SK-N-SH (cell line): ENCODE results near the gene IPPK. TPM values are rescaled to one million over a fixed set of nuclear protein-coding genes. Genes with fewer than 3 reads are reported as not detected.

ENCODE experiments used
- CTCF ChIA-PET: fragments of 300-600, 350-600 bp; formaldehyde crosslinking; extraction: SDS; loops from one replicate; lab custom pipeline; 2021; lab: Yijun Ruan, JAX
- POLR2A ChIA-PET: fragments of 350-600 bp; sonication (Branson Sonifier 250); formaldehyde crosslinking; extraction: SDS; loops from one replicate; lab custom pipeline; 2020; ENCODE audit warnings: antibody characterized with exemption, inconsistent platforms; lab: Yijun Ruan, JAX
- DNase-seq: peaks from one replicate; pipeline ENCODE4 v3.0.0; 2012
- H2AFZ ChIP-seq: fragments of 200-600 bp; sonication (generic); 2 replicates; pipeline ENCODE4 v1.8.1; 2016; ENCODE audit warnings: antibody characterized with exemption, mild to moderate bottlenecking, low read depth
- H3F3A ChIP-seq: fragments of 200-600 bp; sonication (generic); replicated peaks from 2 replicates; pipeline ENCODE3; 2016; ENCODE audit warnings: antibody characterized with exemption, mild to moderate bottlenecking; ENCODE audit not compliant: insufficient read depth
- H3K27ac ChIP-seq, 2 experiments: fragments of 200-500 bp in 1 of 2; fragments of 200-600 bp in 1 of 2; sonication (Bioruptor generic) in 1 of 2; sonication (generic), shearing (Covaris generic) in 1 of 2; 2 replicates each; pipeline versions ENCODE4 v1.5.1 to v1.6.1; 2014 to 2016; ENCODE audit warnings: low read depth in 2 of 2, inconsistent platforms in 1 of 2, low read length in 1 of 2, mild to moderate bottlenecking in 1 of 2, mixed read lengths in 1 of 2
- H3K27me3 ChIP-seq: fragments of 200-600 bp; sonication (generic), shearing (Covaris generic); 2 replicates; pipeline ENCODE4 v1.6.1; 2016; ENCODE audit warnings: mixed run types; ENCODE audit not compliant: insufficient read depth
- H3K36me3 ChIP-seq, 2 experiments: fragments of 200-500 bp in 1 of 2; fragments of 200-600 bp in 1 of 2; sonication (Bioruptor generic) in 1 of 2; sonication (generic) in 1 of 2; replicated peaks in 1 of 2; 2 replicates each; pipeline versions ENCODE3 to v1.5.1; 2014 to 2016; ENCODE audit warnings: low read length in 1 of 2, mild to moderate bottlenecking in 1 of 2; ENCODE audit not compliant: insufficient read depth in 2 of 2, control insufficient read depth in 1 of 2
- H3K4me1 ChIP-seq, 2 experiments: fragments of 200-500 bp in 1 of 2; fragments of 200-600 bp in 1 of 2; sonication (Bioruptor generic) in 1 of 2; sonication (generic), shearing (Covaris generic) in 1 of 2; 2 replicates each; pipeline versions ENCODE4 v1.5.1 to v1.6.1; 2014 to 2016; ENCODE audit warnings: low read depth in 1 of 2, low read length in 1 of 2, mixed run types in 1 of 2; ENCODE audit not compliant: insufficient read depth in 2 of 2, control insufficient read depth in 1 of 2
- H3K4me2 ChIP-seq: fragments of 200-600 bp; sonication (generic), shearing (Covaris generic); 2 replicates; pipeline ENCODE4 v1.6.1; 2017; ENCODE audit warnings: mixed run types
- H3K4me3 ChIP-seq, 2 experiments: fragments of 200-500 bp in 1 of 2; fragments of 200-600 bp in 1 of 2; sonication (Bioruptor generic) in 1 of 2; sonication (generic), shearing (Covaris generic) in 1 of 2; 2 replicates each; pipeline versions ENCODE4 v1.5.1 to v1.8.1; 2014 to 2016; ENCODE audit warnings: low read depth in 2 of 2, inconsistent platforms in 1 of 2, low read length in 1 of 2, mild to moderate bottlenecking in 1 of 2, mixed read lengths in 1 of 2, moderate library complexity in 1 of 2
- H3K79me2 ChIP-seq: fragments of 200-600 bp; sonication (generic); 2 replicates; pipeline ENCODE4 v1.8.1; 2017; ENCODE audit warnings: mild to moderate bottlenecking; ENCODE audit not compliant: insufficient read depth
- H3K9ac ChIP-seq: fragments of 200-600 bp; sonication (generic); 2 replicates; pipeline ENCODE4 v1.6.1; 2017; ENCODE audit warnings: mixed run types
- H3K9me2 ChIP-seq: fragments of 200-600 bp; sonication (generic); 2 replicates; pipeline ENCODE4 v1.6.1; 2017; ENCODE audit warnings: mixed run types
- H3K9me3 ChIP-seq: fragments of 200-600 bp; sonication (generic); 2 replicates; pipeline ENCODE4 v1.6.1; 2017; ENCODE audit warnings: mixed run types, mild to moderate bottlenecking, moderate library complexity
- H4K20me1 ChIP-seq: fragments of 200-600 bp; sonication (generic); 2 replicates; pipeline ENCODE4 v1.6.1; 2017; ENCODE audit warnings: mild to moderate bottlenecking, mixed run types; ENCODE audit not compliant: insufficient read depth
- CHD2 ChIP-seq: fragments of 150-350 bp; IDR thresholded peaks from 2 replicates; pipeline ENCODE4 v1.6.1; 2018; ENCODE audit warnings: low read length; ENCODE audit not compliant: partially characterized antibody
- ELF1 ChIP-seq: IDR thresholded peaks from 2 replicates; pipeline ENCODE4 v1.4.0; 2012
- EP300 ChIP-seq, 2 experiments: IDR thresholded peaks; 2 replicates each; pipeline versions ENCODE4 v1.4.0 to v1.6.1; 2012; ENCODE audit warnings: borderline replicate concordance in 1 of 2, low read depth in 1 of 2, low read length in 1 of 2
- FOXM1 ChIP-seq: IDR thresholded peaks from 2 replicates; pipeline ENCODE4 v1.4.0; 2012; ENCODE audit warnings: low read depth, mild to moderate bottlenecking
- GATA2 ChIP-seq: sonication (generic); formaldehyde crosslinking; IDR thresholded peaks from 2 replicates; pipeline ENCODE4 v1.5.0; 2020; ENCODE audit warnings: mild to moderate bottlenecking, missing genetic modification reagents
- MEF2A ChIP-seq: IDR thresholded peaks from 2 replicates; pipeline ENCODE4 v1.4.0; 2012; ENCODE audit warnings: low read depth, borderline replicate concordance
- NFIC ChIP-seq: IDR thresholded peaks from 2 replicates; pipeline ENCODE4 v1.4.0; 2012; ENCODE audit warnings: borderline replicate concordance
- NRF1 ChIP-seq: IDR thresholded peaks from 2 replicates; pipeline ENCODE4 v1.6.1; 2012; ENCODE audit warnings: low read depth, mild to moderate bottlenecking, low read length
- POLR2AphosphoS5 ChIP-seq: IDR thresholded peaks from 2 replicates; pipeline ENCODE4 v1.6.1; 2012; ENCODE audit warnings: low read depth, low read length
- TEAD4 ChIP-seq: IDR thresholded peaks from 2 replicates; pipeline ENCODE4 v1.4.0; 2012; ENCODE audit warnings: mild to moderate bottlenecking, borderline replicate concordance; ENCODE audit not compliant: insufficient read depth
- WGBS: methylation state at CpG from one replicate; pipeline ENCODE4 v1.1.6; 2017; ENCODE audit warnings: low lambda C conversion rate; 5-methylcytosine and 5-hydroxymethylcytosine counted together
- polyA plus RNA-seq, 3 experiments: library from polyadenylated mRNA; depleted of rRNA; stranded (reverse); fragments of >200 nt; gene quantifications; 2 replicates each; pipeline ENCODE4 v1.2.3, GENCODE V29; 2012
- TF ChIP-seq, protein P1 (sequence below): fragments of 200-600 bp; sonication (generic); IDR thresholded peaks from 2 replicates; pipeline ENCODE4 v1.6.1; 2017; ENCODE audit warnings: antibody characterized with exemption, mild to moderate bottlenecking, moderate library complexity
- TF ChIP-seq, protein P2 (sequence below): fragments of 150-350 bp; IDR thresholded peaks from 2 replicates; pipeline ENCODE4 v1.6.1; 2017; ENCODE audit warnings: antibody characterized with exemption, low read length, low read depth, borderline replicate concordance
- TF ChIP-seq, protein P3 (sequence below): IDR thresholded peaks from 2 replicates; pipeline ENCODE4 v1.4.0; 2012; ENCODE audit warnings: low read depth
- TF ChIP-seq, protein P4 (sequence below): IDR thresholded peaks from 2 replicates; pipeline ENCODE4; 2012
- TF ChIP-seq, protein P5 (sequence below): IDR thresholded peaks from 2 replicates; pipeline ENCODE4 v1.4.0; 2012; ENCODE audit warnings: low read depth, borderline replicate concordance

IPPK gene
- polyA plus RNA-seq, 1 of the 3 experiments (the other 2 are of a cell fraction), result 16.5 TPM

DNA sequence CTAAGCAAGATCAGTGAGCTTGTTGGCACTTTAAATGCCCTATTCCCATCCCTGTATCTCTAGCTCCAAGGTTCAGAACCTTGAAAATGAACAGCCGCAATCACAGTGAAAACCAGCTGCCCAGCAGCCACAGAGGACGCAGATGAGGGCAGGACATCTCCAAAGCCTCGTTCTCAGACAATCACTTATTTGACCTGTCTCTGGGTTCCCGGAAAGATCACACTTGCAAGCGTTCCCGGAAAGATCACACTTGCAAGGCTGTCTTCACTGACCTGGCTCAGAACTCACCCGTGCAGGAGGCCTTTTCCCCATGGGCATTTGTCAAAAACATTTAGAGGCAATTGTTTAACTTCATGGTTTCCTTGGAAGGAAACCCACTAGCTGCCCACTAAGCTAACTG is 25.7 kb downstream of the IPPK start (continued):
- TF ChIP-seq, protein P1, sequence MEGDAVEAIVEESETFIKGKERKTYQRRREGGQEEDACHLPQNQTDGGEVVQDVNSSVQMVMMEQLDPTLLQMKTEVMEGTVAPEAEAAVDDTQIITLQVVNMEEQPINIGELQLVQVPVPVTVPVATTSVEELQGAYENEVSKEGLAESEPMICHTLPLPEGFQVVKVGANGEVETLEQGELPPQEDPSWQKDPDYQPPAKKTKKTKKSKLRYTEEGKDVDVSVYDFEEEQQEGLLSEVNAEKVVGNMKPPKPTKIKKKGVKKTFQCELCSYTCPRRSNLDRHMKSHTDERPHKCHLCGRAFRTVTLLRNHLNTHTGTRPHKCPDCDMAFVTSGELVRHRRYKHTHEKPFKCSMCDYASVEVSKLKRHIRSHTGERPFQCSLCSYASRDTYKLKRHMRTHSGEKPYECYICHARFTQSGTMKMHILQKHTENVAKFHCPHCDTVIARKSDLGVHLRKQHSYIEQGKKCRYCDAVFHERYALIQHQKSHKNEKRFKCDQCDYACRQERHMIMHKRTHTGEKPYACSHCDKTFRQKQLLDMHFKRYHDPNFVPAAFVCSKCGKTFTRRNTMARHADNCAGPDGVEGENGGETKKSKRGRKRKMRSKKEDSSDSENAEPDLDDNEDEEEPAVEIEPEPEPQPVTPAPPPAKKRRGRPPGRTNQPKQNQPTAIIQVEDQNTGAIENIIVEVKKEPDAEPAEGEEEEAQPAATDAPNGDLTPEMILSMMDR, result no peak
- no peak for TF ChIP-seq CHD2
- TF ChIP-seq, protein P2, sequence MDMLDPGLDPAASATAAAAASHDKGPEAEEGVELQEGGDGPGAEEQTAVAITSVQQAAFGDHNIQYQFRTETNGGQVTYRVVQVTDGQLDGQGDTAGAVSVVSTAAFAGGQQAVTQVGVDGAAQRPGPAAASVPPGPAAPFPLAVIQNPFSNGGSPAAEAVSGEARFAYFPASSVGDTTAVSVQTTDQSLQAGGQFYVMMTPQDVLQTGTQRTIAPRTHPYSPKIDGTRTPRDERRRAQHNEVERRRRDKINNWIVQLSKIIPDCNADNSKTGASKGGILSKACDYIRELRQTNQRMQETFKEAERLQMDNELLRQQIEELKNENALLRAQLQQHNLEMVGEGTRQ, result no peak
- no peak for TF ChIP-seq GATA2 (CRISPR knock-in tag)
- TF ChIP-seq ELF1, result no peak
- TF ChIP-seq, protein P3, sequence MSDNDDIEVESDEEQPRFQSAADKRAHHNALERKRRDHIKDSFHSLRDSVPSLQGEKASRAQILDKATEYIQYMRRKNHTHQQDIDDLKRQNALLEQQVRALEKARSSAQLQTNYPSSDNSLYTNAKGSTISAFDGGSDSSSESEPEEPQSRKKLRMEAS, result no peak
- no peak for TF ChIP-seq TEAD4
- TF ChIP-seq, protein P4, sequence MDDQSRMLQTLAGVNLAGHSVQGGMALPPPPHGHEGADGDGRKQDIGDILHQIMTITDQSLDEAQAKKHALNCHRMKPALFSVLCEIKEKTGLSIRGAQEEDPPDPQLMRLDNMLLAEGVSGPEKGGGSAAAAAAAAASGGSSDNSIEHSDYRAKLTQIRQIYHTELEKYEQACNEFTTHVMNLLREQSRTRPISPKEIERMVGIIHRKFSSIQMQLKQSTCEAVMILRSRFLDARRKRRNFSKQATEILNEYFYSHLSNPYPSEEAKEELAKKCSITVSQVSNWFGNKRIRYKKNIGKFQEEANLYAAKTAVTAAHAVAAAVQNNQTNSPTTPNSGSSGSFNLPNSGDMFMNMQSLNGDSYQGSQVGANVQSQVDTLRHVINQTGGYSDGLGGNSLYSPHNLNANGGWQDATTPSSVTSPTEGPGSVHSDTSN, result no peak
- no peak for TF ChIP-seq EP300 (IDR thresholded peaks at IDR 0.05; ENCODE audit: borderline replicate concordance in 1 of 2, low read depth in 1 of 2, low read length in 1 of 2)
- no peak for TF ChIP-seq NFIC

DNA sequence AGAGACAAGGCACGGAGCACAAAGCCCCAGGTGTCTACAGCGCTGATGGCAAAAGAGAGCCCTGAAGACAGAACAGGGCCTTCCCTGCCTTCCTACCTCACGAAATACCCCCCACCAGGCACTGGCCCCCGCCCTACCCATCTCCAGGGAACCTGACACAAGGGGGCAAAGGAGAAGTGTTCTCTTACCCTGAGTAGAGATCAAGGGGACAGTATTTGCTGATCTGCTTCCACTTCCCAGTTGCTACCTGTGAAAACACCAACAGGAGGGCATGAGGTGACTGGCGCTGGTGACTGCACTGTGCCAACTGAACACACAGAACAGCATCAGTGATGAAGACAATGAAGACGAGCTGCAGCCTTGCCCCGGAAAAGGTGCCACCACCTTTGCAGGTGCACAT is 27.4 kb downstream of the IPPK start:
- H3K27ac ChIP-seq, result no peak overlapping the region
- ChIA-PET POLR2A (no interaction called here), CTCF (interaction anchor here (1.1 to 1.3 kb wide), 2 partner anchors 8 to 12 kb away, joined by 3 to 4 read pairs; no protein-coding TSS in a partner anchor)
- no peaks in the 10 kb centered on the region for H3F3A ChIP-seq
- H3K9me2 ChIP-seq, result no peaks in the 10 kb centered on the region
- H4K20me1 ChIP-seq, result no peaks in the 10 kb centered on the region
- no peak for TF ChIP-seq POLR2AphosphoS5
- TF ChIP-seq, protein P2, result no peak
- TF ChIP-seq FOXM1, result no peak
- no peak for TF ChIP-seq MEF2A
- TF ChIP-seq, protein P5, sequence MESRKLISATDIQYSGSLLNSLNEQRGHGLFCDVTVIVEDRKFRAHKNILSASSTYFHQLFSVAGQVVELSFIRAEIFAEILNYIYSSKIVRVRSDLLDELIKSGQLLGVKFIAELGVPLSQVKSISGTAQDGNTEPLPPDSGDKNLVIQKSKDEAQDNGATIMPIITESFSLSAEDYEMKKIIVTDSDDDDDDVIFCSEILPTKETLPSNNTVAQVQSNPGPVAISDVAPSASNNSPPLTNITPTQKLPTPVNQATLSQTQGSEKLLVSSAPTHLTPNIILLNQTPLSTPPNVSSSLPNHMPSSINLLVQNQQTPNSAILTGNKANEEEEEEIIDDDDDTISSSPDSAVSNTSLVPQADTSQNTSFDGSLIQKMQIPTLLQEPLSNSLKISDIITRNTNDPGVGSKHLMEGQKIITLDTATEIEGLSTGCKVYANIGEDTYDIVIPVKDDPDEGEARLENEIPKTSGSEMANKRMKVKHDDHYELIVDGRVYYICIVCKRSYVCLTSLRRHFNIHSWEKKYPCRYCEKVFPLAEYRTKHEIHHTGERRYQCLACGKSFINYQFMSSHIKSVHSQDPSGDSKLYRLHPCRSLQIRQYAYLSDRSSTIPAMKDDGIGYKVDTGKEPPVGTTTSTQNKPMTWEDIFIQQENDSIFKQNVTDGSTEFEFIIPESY, result no peak
- TF ChIP-seq NRF1, result no peak
- no peak for DNase-seq
- no peaks in the 10 kb centered on the region for H3K27me3 ChIP-seq
- H3K4me2 ChIP-seq, result no peak overlapping the region
- no peaks in the 10 kb centered on the region for H3K4me1 ChIP-seq
- H3K79me2 ChIP-seq, result peaks cover 14% of the 10 kb centered on the region; the same call in 1 of the 2 replicates
- H3K36me3 ChIP-seq, result peaks cover 40 to 88% of the 10 kb centered on the region in 2 experiments
- WGBS, result 94% methylated on average over 5 of the region's 7 CpGs
- no peak overlapping the region for H3K4me3 ChIP-seq
- H3K9me3 ChIP-seq, result no peaks in the 10 kb centered on the region
- H3K9ac ChIP-seq, result no peak overlapping the region
- no peak overlapping the region for H2AFZ ChIP-seq
